ENCODE results near the gene CFAP74. TPM values are rescaled to one million over a fixed set of nuclear protein-coding genes. Genes with fewer than 3 reads are reported as not detected.

Gene CFAP74
- total and polyA plus RNA-seq, 2 of the 13 experiments (the other 11 are each of a cell fraction or from before 2014, with no cell fraction given): 0.27 to 0.62 TPM

DNA sequence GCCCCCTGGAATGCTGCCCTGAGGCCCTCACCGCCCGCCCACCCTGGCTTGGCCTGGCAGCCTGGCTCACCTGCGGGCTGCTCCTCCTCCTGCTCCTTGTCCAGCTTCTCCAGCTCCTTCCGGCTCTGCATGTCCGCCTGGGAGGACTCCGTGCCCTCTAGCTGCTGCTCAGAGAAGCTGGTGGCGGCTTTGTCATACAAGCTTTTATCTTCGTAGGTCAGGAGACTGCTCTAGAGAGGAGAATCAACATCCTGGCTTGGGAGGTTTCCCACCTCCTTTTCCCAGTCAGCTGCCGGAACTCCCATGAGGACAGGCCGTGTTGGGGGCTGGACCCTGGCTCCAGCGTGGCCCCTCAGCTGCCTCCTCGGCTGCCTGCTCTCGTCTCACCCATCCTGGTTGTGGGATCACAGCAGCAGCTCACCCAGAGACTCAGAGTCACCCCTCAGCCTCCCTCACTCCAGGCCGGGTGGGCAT lies 47.9 kb downstream of the CFAP74 start (continued):
- TF ChIP-seq, protein P1, sequence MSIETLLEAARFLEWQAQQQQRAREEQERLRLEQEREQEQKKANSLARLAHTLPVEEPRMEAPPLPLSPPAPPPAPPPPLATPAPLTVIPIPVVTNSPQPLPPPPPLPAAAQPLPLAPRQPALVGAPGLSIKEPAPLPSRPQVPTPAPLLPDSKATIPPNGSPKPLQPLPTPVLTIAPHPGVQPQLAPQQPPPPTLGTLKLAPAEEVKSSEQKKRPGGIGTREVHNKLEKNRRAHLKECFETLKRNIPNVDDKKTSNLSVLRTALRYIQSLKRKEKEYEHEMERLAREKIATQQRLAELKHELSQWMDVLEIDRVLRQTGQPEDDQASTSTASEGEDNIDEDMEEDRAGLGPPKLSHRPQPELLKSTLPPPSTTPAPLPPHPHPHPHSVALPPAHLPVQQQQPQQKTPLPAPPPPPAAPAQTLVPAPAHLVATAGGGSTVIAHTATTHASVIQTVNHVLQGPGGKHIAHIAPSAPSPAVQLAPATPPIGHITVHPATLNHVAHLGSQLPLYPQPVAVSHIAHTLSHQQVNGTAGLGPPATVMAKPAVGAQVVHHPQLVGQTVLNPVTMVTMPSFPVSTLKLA (IDR thresholded peaks at IDR 0.05): no peak
- TF ChIP-seq ZNF773 (CRISPR knock-in tag; IDR thresholded peaks at IDR 0.05; ENCODE audit: borderline replicate concordance): no peak
- TF ChIP-seq, protein P2, sequence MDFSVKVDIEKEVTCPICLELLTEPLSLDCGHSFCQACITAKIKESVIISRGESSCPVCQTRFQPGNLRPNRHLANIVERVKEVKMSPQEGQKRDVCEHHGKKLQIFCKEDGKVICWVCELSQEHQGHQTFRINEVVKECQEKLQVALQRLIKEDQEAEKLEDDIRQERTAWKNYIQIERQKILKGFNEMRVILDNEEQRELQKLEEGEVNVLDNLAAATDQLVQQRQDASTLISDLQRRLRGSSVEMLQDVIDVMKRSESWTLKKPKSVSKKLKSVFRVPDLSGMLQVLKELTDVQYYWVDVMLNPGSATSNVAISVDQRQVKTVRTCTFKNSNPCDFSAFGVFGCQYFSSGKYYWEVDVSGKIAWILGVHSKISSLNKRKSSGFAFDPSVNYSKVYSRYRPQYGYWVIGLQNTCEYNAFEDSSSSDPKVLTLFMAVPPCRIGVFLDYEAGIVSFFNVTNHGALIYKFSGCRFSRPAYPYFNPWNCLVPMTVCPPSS (IDR thresholded peaks at IDR 0.05): no peak
- TF ChIP-seq ZNF17 (CRISPR knock-in tag; IDR thresholded peaks at IDR 0.05): peak; percentile 91; the same call in 1 of the 2 replicates
- no peak for TF ChIP-seq XRCC5 (optimal IDR thresholded peaks at IDR 0.05; ENCODE audit: low read length)
- peak; percentile 16; the same call in 1 of the 2 replicates for TF ChIP-seq ZNF839 (CRISPR knock-in tag; IDR thresholded peaks at IDR 0.05; ENCODE audit: borderline replicate concordance)
- no peak for TF ChIP-seq ZNF598 (CRISPR knock-in tag; IDR thresholded peaks at IDR 0.05; ENCODE audit: borderline replicate concordance)
- TF ChIP-seq ZNF263 (CRISPR knock-in tag; IDR thresholded peaks at IDR 0.05): peak; percentile 87
- TF ChIP-seq ZNF431 (CRISPR knock-in tag; IDR thresholded peaks at IDR 0.05; ENCODE audit: borderline replicate concordance, low read depth): no peak
- TF ChIP-seq ZNF660 (CRISPR knock-in tag; IDR thresholded peaks at IDR 0.05; ENCODE audit: borderline replicate concordance, low read depth): no peak
- TF ChIP-seq PAX8 (CRISPR knock-in tag; IDR thresholded peaks at IDR 0.05; ENCODE audit: borderline replicate concordance): no peak
- peak; percentile 48; the same call in 1 of the 2 replicates for TF ChIP-seq RXRB (CRISPR knock-in tag; IDR thresholded peaks at IDR 0.05; ENCODE audit: borderline replicate concordance)
- TF ChIP-seq THYN1 (CRISPR knock-in tag; IDR thresholded peaks at IDR 0.05; ENCODE audit: borderline replicate concordance, low read depth): no peak
- TF ChIP-seq AHR (CRISPR knock-in tag; IDR thresholded peaks at IDR 0.05): no peak
- no peak for TF ChIP-seq FOXK2 (IDR thresholded peaks at IDR 0.05)
- TF ChIP-seq, protein P3, sequence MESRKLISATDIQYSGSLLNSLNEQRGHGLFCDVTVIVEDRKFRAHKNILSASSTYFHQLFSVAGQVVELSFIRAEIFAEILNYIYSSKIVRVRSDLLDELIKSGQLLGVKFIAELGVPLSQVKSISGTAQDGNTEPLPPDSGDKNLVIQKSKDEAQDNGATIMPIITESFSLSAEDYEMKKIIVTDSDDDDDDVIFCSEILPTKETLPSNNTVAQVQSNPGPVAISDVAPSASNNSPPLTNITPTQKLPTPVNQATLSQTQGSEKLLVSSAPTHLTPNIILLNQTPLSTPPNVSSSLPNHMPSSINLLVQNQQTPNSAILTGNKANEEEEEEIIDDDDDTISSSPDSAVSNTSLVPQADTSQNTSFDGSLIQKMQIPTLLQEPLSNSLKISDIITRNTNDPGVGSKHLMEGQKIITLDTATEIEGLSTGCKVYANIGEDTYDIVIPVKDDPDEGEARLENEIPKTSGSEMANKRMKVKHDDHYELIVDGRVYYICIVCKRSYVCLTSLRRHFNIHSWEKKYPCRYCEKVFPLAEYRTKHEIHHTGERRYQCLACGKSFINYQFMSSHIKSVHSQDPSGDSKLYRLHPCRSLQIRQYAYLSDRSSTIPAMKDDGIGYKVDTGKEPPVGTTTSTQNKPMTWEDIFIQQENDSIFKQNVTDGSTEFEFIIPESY (CRISPR knock-in tag; IDR thresholded peaks at IDR 0.05): no peak
- TF ChIP-seq, protein P4, sequence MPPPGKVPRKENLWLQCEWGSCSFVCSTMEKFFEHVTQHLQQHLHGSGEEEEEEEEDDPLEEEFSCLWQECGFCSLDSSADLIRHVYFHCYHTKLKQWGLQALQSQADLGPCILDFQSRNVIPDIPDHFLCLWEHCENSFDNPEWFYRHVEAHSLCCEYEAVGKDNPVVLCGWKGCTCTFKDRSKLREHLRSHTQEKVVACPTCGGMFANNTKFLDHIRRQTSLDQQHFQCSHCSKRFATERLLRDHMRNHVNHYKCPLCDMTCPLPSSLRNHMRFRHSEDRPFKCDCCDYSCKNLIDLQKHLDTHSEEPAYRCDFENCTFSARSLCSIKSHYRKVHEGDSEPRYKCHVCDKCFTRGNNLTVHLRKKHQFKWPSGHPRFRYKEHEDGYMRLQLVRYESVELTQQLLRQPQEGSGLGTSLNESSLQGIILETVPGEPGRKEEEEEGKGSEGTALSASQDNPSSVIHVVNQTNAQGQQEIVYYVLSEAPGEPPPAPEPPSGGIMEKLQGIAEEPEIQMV (CRISPR knock-in tag; IDR thresholded peaks at IDR 0.05; ENCODE audit: low read depth): no peak
- no peak for TF ChIP-seq CHCHD3 (CRISPR knock-in tag; IDR thresholded peaks at IDR 0.05)
- no peak for TF ChIP-seq GTF3A (CRISPR knock-in tag; conservative IDR thresholded peaks at IDR 0.05)
- TF ChIP-seq, protein P5, sequence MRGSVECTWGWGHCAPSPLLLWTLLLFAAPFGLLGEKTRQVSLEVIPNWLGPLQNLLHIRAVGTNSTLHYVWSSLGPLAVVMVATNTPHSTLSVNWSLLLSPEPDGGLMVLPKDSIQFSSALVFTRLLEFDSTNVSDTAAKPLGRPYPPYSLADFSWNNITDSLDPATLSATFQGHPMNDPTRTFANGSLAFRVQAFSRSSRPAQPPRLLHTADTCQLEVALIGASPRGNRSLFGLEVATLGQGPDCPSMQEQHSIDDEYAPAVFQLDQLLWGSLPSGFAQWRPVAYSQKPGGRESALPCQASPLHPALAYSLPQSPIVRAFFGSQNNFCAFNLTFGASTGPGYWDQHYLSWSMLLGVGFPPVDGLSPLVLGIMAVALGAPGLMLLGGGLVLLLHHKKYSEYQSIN (CRISPR knock-in tag; IDR thresholded peaks at IDR 0.05; ENCODE audit: borderline replicate concordance): no peak
- no peak for TF ChIP-seq SETDB1 (CRISPR knock-in tag; IDR thresholded peaks at IDR 0.05; ENCODE audit: borderline replicate concordance)
- peak; percentile 12; the same call in 1 of the 2 replicates for TF ChIP-seq STAG1 (CRISPR knock-in tag; IDR thresholded peaks at IDR 0.05)

Measured in HepG2 (cell line).